Measurements from ENCODE around the gene IRF9. TPM values are rescaled to one million over a fixed set of nuclear protein-coding genes. Genes with fewer than 3 reads are reported as not detected.

Gene IRF9
- total and polyA plus RNA-seq, 2 of the 4 experiments (the other 2 are of a cell fraction) = 25.6 to 34.6 TPM

DNA sequence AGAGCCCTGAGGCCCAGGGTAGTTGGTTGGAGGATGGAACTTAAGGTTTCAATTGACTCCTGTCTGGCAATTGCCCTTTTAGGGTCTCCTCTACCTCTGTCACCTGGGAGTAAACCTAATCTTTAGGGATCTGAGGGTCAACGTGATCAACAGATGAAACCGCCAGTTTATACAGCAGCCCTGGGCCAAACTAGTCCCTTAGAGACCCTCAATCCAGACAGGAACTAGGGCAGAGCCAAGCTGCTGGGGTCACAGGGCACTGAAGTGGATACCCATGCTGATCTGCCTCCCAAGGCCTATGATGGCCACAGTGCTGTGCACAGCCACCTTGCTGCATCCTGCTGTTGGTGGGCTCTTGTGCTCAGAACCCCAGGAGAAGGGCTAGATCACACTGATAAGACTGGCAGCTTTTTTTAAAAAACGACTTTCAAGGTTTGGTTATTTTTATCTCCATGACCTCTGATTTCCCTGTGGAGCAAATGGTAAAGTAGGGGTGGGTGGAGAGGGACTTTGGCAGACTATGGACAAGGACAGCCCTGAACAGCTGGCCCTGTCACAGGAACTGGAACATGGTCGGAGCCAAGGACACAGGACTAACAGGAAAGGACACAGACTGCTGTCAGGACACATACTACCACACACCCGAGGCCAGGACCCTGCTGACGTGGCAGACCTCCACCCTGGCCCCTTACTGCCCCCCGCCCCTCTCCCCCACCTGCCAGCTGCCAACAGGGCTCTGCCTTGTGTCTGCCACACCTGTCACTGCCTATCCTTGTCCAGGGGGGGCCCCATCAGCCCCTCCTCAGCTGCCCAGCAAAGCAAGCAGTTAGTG, 30.1 kb upstream of the IRF9 start:
- Histone ChIP-seq H4K91ac (ENCODE audit: insufficient read depth, low read depth, low read length) (no peak overlapping the region), H3K4me2 (ENCODE audit: low read depth, low read length) (no peak overlapping the region), H2AK9ac (replicated peaks; ENCODE audit: low read depth, low read length, poor library complexity) (no peak overlapping the region), H3K4ac (ENCODE audit: low read depth, low read length) (no peak overlapping the region), H3K18ac (ENCODE audit: low read depth, low read length) (no peak overlapping the region), H2BK5ac (ENCODE audit: low read depth, low read length, poor library complexity, severe bottlenecking) (no peak overlapping the region), H3K14ac (replicated peaks; ENCODE audit: low read depth, low read length) (no peak overlapping the region), H4K20me1 (ENCODE audit: insufficient read depth, low read length) (no peaks in the 10 kb centered on the region), H3K56ac (ENCODE audit: extremely low read depth, insufficient read depth, low read length) (no peak overlapping the region), H2AFZ (replicated peaks; ENCODE audit: low read length, poor library complexity) (no peak overlapping the region), H3K9me1 (ENCODE audit: insufficient read depth, low read length) (no peaks in the 10 kb centered on the region), H4K5ac (ENCODE audit: low read depth, low read length) (no peak overlapping the region), H4K8ac (ENCODE audit: low read depth in 2 of 2, low read length in 2 of 2) (no peak overlapping the region), H3K27ac (ENCODE audit: insufficient read depth, low read length) (no peak overlapping the region), H3K9ac (ENCODE audit: low read depth, low read length) (no peak overlapping the region), H2BK20ac (ENCODE audit: low read depth, low read length) (no peak overlapping the region), H3K4me1 (ENCODE audit: control insufficient read depth, insufficient read depth, low read length) (peaks cover 2% of the 10 kb centered on the region; the same call in 1 of the 2 replicates), H2BK15ac (ENCODE audit: low read depth, low read length) (no peak overlapping the region), H3K23ac (ENCODE audit: low read depth, low read length) (no peak overlapping the region), H3K79me1 (ENCODE audit: low read depth in 1 of 2, low read length in 2 of 2) (no peaks in the 10 kb centered on the region), H2BK120ac (ENCODE audit: low read depth, low read length) (no peak overlapping the region), H2AK5ac (ENCODE audit: low read depth, low read length) (no peak overlapping the region), H3K4me3 (ENCODE audit: insufficient read depth, low read depth, low read length) (no peak overlapping the region), H3K36me3 (ENCODE audit: control insufficient read depth, insufficient read depth, low read length) (no peaks in the 10 kb centered on the region), H3K9me3 (ENCODE audit: control insufficient read depth, insufficient read depth, low read length) (no peaks in the 10 kb centered on the region), H3K27me3 (ENCODE audit: control insufficient read depth, insufficient read depth, low read length) (no peaks in the 10 kb centered on the region)
- ChIA-PET POLR2A (ENCODE audit: unreplicated experiment) (no interaction called here), CTCF (no interaction called here)
- 63% methylated on average over 1 of the region's 7 CpGs; no CpG with 5 or more reads in 1 of the 2 experiments for WGBS, 2 experiments (ENCODE audit: extremely low coverage in 2 of 2, insufficient read length in 1 of 2)
- no TSS peak for BruUV-seq (replicated peaks)
- DNase-seq = no peak
- TF ChIP-seq RAD21 (IDR thresholded peaks at IDR 0.05; ENCODE audit: low read length) = no peak
- TF ChIP-seq CEBPB (IDR thresholded peaks at IDR 0.05; ENCODE audit: low read depth, low read length) = no peak
- no peak for TF ChIP-seq MXI1 (IDR thresholded peaks at IDR 0.05; ENCODE audit: borderline replicate concordance, low read depth, low read length)
- intact Hi-C loops (cut with micrococcal nuclease) (no loop called here), dilution Hi-C loops (cut with HindIII; ENCODE audit: low sequenced_read_pairs, unreplicated experiment) (no loop called here), in situ Hi-C loops (cut with MboI; ENCODE audit: low sequenced_read_pairs) (loop anchor here (10.0 to 25.0 kb wide), 3 partner anchors 304 to 1044 kb away; partner anchors contain the start of genes ACIN1, BCL2L2, C14orf119 and PABPN1)
- ATAC-seq (ENCODE audit: low read depth) = no peak

Data from IMR-90 (cell line).